ENCODE data around the gene AK8. TPM values are rescaled to one million over a fixed set of nuclear protein-coding genes. Genes with fewer than 3 reads are reported as not detected.

AK8 gene
- total RNA-seq, 2 donors from 2014 or later, result 0.26 TPM; not detected in 1

GRCh38 chr9:132743931-132744479 lies 134.1 kb downstream of the AK8 start:
- TF ChIP-seq POLR2A (IDR thresholded peaks at IDR 0.05), result no peak
- TF ChIP-seq CTCF (IDR thresholded peaks at IDR 0.05), result no peak
- ATAC-seq (no peak), DNase-seq (no peak)
- Histone ChIP-seq H3K27me3 (no peaks in the 10 kb centered on the region), H3K27ac (no peak overlapping the region), H3K9me3 (no peaks in the 10 kb centered on the region), H3K4me3 (no peak overlapping the region), H3K36me3 (replicated peaks in 1 of 2; ENCODE audit: insufficient read depth in 1 of 2, low read depth in 2 of 2) (no peaks in the 10 kb centered on the region), H3K4me1 (no peaks in the 10 kb centered on the region)
- intact Hi-C loops (cut with DNase I), result no loop called here
- WGBS, 2 donors, result 27 to 43% methylated on average over 11 to 13 of the region's 13 CpGs

GRCh38 chr9:132742821-132743311 lies 135.2 kb downstream of the AK8 start:
- no peaks in the 10 kb centered on the region for H3K27me3 ChIP-seq
- TF ChIP-seq POLR2A (IDR thresholded peaks at IDR 0.05), result no peak
- no peak for TF ChIP-seq CTCF (IDR thresholded peaks at IDR 0.05)
- intact Hi-C loops (cut with DNase I), result no loop called here
- WGBS, 2 donors, result 57 to 66% methylated on average over 14 to 17 of the region's 17 CpGs
- H3K36me3 ChIP-seq (replicated peaks in 1 of 2; ENCODE audit: insufficient read depth in 1 of 2, low read depth in 2 of 2), result no peaks in the 10 kb centered on the region
- no peaks in the 10 kb centered on the region for H3K4me1 ChIP-seq
- DNase-seq, result no peak
- H3K9me3 ChIP-seq, result no peaks in the 10 kb centered on the region
- no peak overlapping the region for H3K4me3 ChIP-seq
- no peak overlapping the region for H3K27ac ChIP-seq
- no peak for ATAC-seq

GRCh38 chr9:132740526-132741309 lies 137.4 kb downstream of the AK8 start:
- intact Hi-C loops (cut with DNase I), result no loop called here
- TF ChIP-seq CTCF (IDR thresholded peaks at IDR 0.05) (no peak), POLR2A (IDR thresholded peaks at IDR 0.05) (no peak)
- Histone ChIP-seq H3K4me3 (no peak overlapping the region), H3K27ac (no peak overlapping the region), H3K9me3 (no peaks in the 10 kb centered on the region), H3K4me1 (no peaks in the 10 kb centered on the region), H3K36me3 (replicated peaks in 1 of 2; ENCODE audit: insufficient read depth in 1 of 2, low read depth in 2 of 2) (no peaks in the 10 kb centered on the region), H3K27me3 (no peaks in the 10 kb centered on the region)
- 83 to 87% methylated on average over 13 to 14 of the region's 15 CpGs for whole genome bisulfite sequencing, 2 donors
- ATAC-seq (no peak), DNase-seq (no peak)

GRCh38 chr9:132739710-132740310 lies 138.3 kb downstream of the AK8 start:
- WGBS, 2 donors, result 89 to 97% methylated on average over 9 of the region's 9 CpGs
- H3K4me1 ChIP-seq, result no peaks in the 10 kb centered on the region
- intact Hi-C loops (cut with DNase I), result no loop called here
- TF ChIP-seq POLR2A (IDR thresholded peaks at IDR 0.05), result no peak
- no peak for TF ChIP-seq CTCF (IDR thresholded peaks at IDR 0.05)
- H3K36me3 ChIP-seq (replicated peaks in 1 of 2; ENCODE audit: insufficient read depth in 1 of 2, low read depth in 2 of 2), result no peaks in the 10 kb centered on the region
- no peak for DNase-seq
- H3K9me3 ChIP-seq, result no peaks in the 10 kb centered on the region
- H3K27ac ChIP-seq, result no peak overlapping the region
- no peak overlapping the region for H3K4me3 ChIP-seq
- no peaks in the 10 kb centered on the region for H3K27me3 ChIP-seq
- ATAC-seq, result no peak

Data from body of pancreas (tissue), 4 donors.